Colonic mucosa (tissue), 4 donors: ENCODE measurements around the gene CUX1. TPM values are rescaled to one million over a fixed set of nuclear protein-coding genes. Genes with fewer than 3 reads are reported as not detected.

ENCODE experiments used
- DNase-seq: peaks from one replicate; pipeline ENCODE4 v3.0.0-alpha.2; 2020
- H3K27ac ChIP-seq: fragments of 200-600 bp; one replicate; pipeline ENCODE4 v1.8.0; 2021
- H3K27me3 ChIP-seq: fragments of 200-600 bp; one replicate; pipeline ENCODE4 v1.8.0; 2021
- H3K36me3 ChIP-seq: fragments of 200-600 bp; one replicate; pipeline ENCODE4 v1.8.0; 2021
- H3K4me1 ChIP-seq: fragments of 200-600 bp; one replicate; pipeline ENCODE4 v1.8.0; 2021; ENCODE audit warnings: mild to moderate bottlenecking
- H3K4me3 ChIP-seq: fragments of 200-600 bp; one replicate; pipeline ENCODE4 v1.8.0; 2021
- H3K9ac ChIP-seq, 2 donors: one replicate each; pipeline ENCODE4 v1.7.0; 2013; ENCODE audit warnings: control low read depth in 2 of 2, low read depth in 2 of 2, low read length in 2 of 2
- H3K9me3 ChIP-seq: fragments of 200-600 bp; one replicate; pipeline ENCODE4 v1.8.0; 2021
- CTCF ChIP-seq: fragments of 200-600 bp; IDR thresholded peaks from one replicate; pipeline ENCODE4 v1.8.0; 2022; ENCODE audit warnings: antibody characterized with exemption, mild to moderate bottlenecking
- intact Hi-C: fragments of 100-400 bp; cut with DNase I; formaldehyde crosslinking; loops from one replicate; pipeline ENCODE4 v1.14.1; 2022
- total RNA-seq, 2 donors: library from RNA; stranded (reverse); fragmentation: NEBNext Ultra II Directional in 1 of 2; extraction: Animal tissue kit (Norgen Biotek cat#: 25700) in 1 of 2; gene quantifications; one replicate each; pipeline ENCODE4 v1.2.1, GENCODE V29; 2021
- donor health status: healthy.
- donor health status: DM: no; HTN: no; CAD: no.
- donor health status: DM: no; HTN: no; CAD: no.

The CUX1 gene
- total RNA-seq, 2 donors from 2014 or later = 68.5 to 97.5 TPM

- no peaks in the 10 kb centered on the region for H3K4me1 ChIP-seq
- no peak overlapping the region for H3K27ac ChIP-seq
- no peaks in the 10 kb centered on the region for H3K36me3 ChIP-seq
- no peak overlapping the region for H3K4me3 ChIP-seq
- no peak for DNase-seq
- no peak for TF ChIP-seq CTCF
- intact Hi-C loops = no loop called here
- no peaks in the 10 kb centered on the region for H3K27me3 ChIP-seq
- H3K9ac ChIP-seq = no peak overlapping the region
- no peaks in the 10 kb centered on the region for H3K9me3 ChIP-seq
Measured at GRCh38 chr7:102317231-102318059, 500.0 kb downstream of the CUX1 start.

DNA sequence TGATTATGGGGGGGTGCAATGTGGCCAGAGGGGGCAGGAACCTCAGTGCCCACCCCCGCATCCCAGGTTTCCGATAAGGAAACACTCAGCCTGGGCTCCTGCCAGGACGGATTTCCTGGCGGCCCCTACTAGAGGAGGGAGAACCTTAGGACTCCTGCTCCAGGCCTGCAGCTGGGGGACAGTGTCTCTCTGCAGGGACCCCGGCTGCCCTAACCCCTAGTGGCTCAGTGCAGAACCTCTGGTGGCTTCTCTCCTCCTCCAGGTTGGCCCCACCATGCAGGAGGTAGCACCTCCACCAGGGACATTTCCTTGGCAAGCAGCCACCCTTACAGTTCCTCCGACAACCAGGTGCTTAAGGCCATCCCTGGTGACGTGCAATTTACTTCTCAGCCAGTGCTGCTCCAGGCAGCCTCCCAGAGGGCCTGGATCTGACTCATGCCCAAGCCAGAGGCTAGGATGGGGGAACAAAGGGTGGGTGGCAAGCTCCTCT lies 501.1 kb downstream of the CUX1 start:
- Histone ChIP-seq H3K4me3 (no peak overlapping the region), H3K9me3 (no peaks in the 10 kb centered on the region), H3K36me3 (no peaks in the 10 kb centered on the region), H3K27me3 (no peaks in the 10 kb centered on the region), H3K4me1 (no peaks in the 10 kb centered on the region), H3K9ac (no peak overlapping the region), H3K27ac (no peak overlapping the region)
- DNase-seq = no peak
- TF ChIP-seq CTCF = no peak
- intact Hi-C loops = no loop called here

DNA sequence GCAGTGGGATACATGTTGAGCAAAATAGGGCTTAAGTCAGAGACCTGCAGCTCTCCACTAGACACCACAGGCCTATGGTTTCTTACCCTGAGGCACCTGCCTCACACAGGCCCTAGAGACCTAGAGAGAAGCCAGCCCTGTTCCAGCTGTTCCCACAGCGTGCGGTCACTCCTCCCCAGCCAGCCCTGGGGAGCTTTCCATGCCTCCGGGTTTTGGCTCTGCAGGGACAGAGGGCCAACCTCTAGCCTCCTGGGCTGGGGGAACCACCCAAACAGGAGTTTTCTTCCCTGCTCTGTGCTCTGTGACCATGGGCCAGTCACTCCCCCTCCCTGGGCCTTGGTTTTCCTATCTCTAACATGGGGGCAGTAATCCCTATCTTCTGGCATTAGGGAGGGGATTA lies 502.2 kb downstream of the CUX1 start:
- intact Hi-C loops = no loop called here
- H3K27me3 ChIP-seq = no peaks in the 10 kb centered on the region
- no peak overlapping the region for H3K4me3 ChIP-seq
- H3K9ac ChIP-seq = no peak overlapping the region
- no peaks in the 10 kb centered on the region for H3K4me1 ChIP-seq
- no peak for DNase-seq
- H3K27ac ChIP-seq = no peak overlapping the region
- no peaks in the 10 kb centered on the region for H3K36me3 ChIP-seq
- no peaks in the 10 kb centered on the region for H3K9me3 ChIP-seq
- TF ChIP-seq CTCF = no peak

- Histone ChIP-seq H3K9ac (no peak overlapping the region), H3K4me1 (no peaks in the 10 kb centered on the region), H3K27me3 (no peaks in the 10 kb centered on the region), H3K9me3 (no peaks in the 10 kb centered on the region), H3K4me3 (no peak overlapping the region), H3K36me3 (no peaks in the 10 kb centered on the region), H3K27ac (no peak overlapping the region)
- TF ChIP-seq CTCF = no peak
- intact Hi-C loops = no loop called here
- DNase-seq = no peak
Measured at GRCh38 chr7:102320181-102320580, 502.8 kb downstream of the CUX1 start.

GRCh38 chr7:102320601-102321350 lies 503.4 kb downstream of the CUX1 start:
- intact Hi-C loops = no loop called here
- Histone ChIP-seq H3K36me3 (no peaks in the 10 kb centered on the region), H3K27me3 (no peaks in the 10 kb centered on the region), H3K9me3 (no peaks in the 10 kb centered on the region), H3K4me1 (no peaks in the 10 kb centered on the region), H3K9ac (no peak overlapping the region), H3K4me3 (no peak overlapping the region), H3K27ac (no peak overlapping the region)
- TF ChIP-seq CTCF = no peak
- no peak for DNase-seq
